ENCODE results near the gene WASHC4.
"Not testable (repeated sequence)": the region's sequence is repeated elsewhere in the genome, so short reads cannot be mapped to it uniquely, and the experiment has no call there.

Gene WASHC4

DNA sequence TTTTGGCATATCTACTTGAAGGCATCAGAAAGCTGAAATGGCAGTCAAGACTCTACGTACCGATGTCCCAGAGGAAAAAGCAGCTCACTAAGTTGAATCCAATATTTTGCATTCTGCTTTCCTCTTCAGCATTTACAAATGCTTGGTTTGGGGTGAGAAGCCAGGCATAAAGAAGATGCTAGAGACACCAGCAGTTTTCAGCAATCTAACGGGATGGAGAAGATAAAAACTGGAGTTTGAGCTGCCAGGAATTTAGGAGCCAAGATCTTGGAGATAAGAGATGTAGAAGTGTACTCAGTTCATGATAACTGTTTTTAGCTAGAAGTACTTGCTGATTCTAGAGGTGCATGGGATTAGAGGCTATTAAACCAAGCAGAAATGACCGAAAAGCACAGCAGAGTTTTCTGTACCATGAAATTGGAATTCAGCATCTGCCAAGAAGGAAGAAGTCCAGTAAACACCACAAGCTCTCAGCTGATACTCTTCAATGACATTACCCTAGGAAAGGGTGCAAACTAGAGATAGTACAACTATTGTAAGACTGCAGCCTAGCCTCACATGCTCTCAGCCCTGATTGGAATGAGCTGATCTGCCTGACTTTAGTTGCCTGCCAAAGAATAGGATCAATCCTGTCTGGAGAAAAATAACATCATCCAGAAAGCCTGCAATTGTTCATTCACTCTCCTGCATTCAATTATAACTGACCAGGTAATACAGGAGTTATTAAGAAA, 15.9 kb upstream of the WASHC4 start:
- DNase-seq = no peak

DNA sequence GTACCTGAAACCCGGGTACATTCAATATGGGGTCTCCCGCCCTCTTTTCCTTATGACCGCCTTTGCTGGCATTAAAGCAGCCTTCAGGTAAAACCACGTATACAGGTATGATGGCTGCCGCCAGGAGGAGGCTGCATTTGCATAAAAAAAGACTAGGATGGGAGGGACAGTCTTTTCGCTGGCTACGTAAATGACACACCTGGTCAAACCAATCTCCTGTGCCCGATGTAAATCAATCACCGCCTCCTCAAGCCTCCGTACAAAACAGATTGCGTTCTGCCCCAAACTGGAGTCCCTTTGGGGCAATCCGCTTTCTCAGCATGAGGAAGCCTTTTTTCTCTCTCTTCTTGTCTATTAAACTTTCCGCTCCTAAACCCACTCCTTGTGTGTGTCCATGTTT, 15.2 kb upstream of the WASHC4 start:
- DNase-seq = no peak

DNA sequence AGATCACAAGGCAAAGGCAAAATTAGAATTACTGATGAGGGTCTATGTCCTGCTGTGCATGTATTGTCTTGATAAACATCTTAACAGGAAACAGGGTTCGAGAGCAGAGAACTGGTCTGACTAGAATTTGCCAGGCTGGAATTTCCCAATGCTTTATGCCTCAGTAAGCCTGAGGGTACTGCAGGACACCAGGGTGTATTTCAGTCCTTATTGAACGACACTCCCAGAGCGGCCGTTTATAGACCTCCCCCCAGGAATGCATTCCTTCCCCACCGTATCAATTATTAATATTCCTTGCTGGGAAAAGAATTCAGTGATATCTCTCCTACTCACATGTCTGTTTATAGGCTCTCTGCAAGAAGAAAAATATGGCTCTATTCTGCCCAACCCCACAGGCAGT, 12.2 kb upstream of the WASHC4 start:
- DNase-seq = not testable (repeated sequence)

DNA sequence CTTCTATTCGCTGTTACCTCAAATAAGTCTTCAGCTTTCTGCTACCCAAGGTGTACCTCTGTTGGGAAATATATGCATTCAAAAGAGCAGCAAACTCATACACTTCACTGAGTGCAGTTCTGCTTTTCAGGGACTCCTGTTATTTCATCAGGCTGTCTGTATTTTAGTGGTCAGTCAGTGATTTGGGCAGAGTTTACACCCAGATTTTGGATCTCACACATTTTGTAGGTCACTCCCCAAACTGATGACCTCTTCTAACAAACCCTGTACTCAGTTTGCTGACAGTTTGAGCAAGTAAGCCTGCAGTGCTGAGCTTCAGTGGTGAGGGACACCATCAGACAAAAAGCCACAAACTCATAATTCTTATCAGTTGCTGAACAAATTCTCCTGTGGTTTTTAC, 8.2 kb upstream of the WASHC4 start:
- DNase-seq = no peak

DNA sequence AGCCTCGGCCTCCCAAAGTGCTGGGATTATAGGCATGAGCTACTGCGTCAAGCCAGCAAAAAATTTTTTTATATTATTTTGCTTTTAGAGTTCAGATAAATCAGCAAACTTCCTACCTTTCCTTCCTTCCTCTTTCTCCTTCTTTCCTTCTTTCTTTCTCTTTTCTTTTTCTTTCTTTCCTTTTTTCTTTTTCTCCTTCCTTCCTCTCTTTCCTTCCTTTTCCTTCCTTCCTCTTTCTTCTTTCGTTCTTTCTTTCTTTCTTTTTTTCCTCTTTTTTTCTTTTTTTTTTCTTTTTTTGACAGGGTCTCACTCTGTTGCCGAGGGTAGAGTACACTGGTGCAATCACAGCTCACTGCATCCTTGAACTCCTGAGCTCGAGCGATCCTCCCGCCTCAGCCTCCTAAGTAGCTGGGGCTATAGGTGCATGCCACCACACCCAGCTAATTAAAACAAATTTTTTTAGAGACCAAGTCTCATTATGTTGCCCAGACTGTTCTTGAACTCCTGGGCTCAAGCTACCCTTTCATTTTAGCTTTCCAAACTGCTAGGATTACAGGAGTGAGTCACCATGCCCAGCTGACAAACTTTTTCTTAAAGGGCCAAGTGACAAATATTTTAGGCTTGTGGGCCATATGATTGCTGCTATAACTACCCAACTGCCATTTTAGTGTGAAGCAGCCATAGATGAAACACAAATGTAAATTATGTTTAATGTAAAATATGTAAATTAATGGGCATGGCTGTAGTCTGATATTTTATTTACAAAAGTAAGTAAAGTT, 7.1 kb upstream of the WASHC4 start:
- no peak for DNase-seq

DNA sequence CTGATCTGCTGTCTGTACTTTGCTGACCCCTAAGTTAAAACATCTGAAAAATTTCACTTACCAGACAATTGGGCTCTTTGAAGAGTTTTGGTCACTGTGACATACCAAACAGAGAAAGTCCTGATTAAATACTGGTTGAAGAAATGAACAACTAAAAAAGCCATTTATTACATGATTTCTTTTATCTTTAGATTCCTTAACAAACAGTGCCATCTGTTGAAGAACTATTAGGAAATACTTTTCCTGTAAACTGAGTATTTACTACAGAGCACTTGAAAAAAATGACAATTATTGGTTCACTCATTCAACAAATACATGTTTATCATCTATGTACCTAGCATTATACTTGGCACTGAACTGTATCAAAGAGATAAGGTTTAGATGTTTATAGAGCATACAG, 6.5 kb upstream of the WASHC4 start:
- no peak for DNase-seq

DNA sequence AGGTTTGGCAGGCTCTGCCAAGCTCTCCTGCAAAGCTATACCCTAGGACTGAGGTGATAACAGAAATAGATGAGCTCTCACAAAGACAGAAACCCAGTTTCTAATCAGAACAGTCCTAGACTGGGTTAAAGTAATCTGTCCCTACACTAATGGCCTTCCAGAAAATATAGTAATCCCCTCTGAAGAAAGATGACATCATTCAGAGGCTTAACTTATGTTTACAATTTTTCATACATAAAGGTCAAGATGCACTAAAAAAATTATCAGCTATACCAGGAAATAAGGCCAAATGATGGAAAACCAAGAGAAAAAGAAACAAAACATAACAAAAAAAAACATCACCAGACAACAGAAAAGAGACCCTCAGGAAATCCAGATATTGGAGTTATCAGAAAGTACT, 4.9 kb upstream of the WASHC4 start:
- no peak for DNase-seq

DNA sequence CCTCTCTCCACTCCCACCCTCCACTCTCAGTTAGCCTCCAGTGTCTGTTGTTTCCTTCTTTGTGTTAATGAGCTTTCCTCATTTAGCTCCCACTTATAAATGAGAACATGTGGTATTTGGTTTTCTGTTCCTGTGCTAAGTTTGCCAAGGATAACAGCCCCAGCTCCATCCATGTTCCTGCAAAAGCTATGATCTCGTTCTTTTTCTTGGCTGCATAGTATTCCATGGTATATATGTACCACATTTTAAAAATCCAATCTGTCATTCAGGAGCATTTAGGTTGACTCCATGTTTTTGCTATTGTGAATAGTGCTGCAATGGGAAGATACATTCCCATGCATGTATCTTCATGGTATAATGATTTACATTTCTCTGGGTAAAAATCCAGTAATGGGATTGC, 2.8 kb upstream of the WASHC4 start:
- DNase-seq = no peak

DNA sequence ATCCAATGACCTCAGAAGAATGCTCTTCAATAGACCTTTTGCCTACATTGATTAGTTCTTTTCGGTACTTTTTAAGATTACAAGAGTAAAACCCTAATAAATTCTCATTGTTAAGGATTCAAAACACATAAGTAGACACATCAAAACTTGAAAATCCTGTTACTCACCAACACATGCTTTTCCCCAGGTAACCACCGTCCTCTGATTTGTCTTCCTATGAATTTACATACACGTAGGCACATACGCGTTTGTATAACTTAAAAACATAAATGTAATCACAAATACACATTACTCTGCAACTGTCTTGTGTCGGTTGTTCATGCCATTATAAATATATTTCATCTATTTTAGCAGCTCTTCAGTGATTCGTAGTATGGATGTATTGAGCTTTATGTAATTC, 910 bp upstream of the WASHC4 start:
- DNase-seq = no peak

DNA sequence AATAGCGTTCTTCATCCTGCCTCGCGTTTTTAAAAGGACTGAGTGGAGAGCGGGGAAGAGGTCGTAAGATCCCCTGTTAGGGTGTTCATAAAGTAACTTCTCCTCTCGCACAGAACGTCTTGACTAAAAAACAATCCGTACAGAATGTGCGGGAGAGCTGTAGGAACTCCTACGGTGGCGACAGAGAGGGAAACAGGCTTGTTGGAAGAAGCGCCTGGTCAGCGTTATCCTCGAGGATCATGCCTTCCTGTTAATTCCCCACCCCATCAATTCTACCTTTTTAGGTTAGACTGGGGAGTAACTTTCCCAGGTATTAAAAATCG, 399 bp upstream of the WASHC4 start:
- DNase-seq = no peak

DNA sequence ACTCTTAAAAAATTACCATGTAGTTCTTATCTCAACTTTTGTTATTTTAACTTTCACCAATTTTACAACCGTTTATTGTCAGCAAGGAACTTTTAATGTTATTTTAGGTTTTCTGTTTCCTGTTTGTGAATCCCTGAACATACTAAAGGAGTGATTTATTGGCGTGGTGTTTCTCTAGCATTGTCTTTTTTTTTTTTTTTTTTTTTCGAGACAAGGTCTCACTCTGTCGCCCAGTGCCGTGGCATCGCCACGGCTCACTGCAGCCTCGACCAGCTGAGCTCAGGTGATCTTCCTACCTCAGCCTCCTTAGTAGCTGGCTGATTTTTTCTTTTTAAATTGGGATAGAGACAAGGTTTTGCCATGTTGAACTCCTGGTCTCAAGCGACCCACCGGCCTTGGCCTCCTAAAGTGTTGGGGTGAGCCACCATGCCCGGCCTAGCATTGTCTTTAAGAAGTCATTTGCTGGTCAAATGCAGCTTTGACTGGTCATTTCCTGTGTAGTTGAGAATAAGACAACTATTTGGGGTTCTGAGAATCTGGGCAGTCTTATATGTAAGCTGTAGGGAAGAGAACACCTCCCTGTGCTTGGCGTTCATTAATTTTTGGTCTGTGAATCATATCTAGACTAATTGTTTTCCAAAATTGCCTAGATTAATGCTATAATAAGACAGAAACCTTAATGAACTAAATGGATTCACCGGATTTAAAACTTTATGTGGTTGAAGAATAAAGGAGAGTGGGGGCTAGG, 2.1 kb downstream of the WASHC4 start:
- no peak for DNase-seq

DNA sequence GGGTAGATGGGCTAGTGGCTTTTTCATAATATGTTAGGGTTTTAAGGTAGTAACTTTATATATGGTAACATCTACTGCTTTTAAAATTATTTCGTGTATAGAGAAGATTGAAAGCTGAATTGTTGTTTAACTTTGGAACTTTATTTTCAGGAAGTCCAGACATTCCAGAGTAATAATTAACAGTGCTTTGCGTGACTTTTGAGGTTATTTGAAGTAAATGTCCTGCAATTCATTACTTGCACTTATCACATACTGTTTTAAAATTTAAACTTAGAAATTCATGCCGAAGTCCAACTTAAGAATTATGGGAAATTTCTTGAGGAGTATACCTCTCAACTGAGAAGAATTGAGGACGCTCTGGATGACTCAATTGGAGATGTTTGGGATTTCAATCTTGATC, 3.3 kb downstream of the WASHC4 start:
- no peak for DNase-seq

DNA sequence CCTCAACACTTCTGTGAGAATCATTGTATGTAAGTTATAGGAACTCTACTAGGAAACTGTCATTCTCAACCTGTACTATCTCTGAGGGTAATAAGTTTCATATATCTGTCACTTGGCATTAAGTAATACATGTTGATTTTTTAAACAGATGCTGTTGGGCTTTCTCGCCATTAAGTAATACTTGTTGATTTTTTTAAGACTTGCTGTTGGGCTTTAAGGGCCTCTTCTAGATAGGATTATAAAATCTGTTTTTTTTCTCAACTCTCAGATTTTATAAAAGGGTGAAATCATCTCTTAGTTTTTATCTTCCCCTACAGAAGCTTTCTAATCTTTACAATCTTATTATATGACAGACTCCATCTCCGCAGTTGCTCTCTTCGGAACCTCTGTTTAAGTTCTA, 5.6 kb downstream of the WASHC4 start:
- no peak for DNase-seq

DNA sequence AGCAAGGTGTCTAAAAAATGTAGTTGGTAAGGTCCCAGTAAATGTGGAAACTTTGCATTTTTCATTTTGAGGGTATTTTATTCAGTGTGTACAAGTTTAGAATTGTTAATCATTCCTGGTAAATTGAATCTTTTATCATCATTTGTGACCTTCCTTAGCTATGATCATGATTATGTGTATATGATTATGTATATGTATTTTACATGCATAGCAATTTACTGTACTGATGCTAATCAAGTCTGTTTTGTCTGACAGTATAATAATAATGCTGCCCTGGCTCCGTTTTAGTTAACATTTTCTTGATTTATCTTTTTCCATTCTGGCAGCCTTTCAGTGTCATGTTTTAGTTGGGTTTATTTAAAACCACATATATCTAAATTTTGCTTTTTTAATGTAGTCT, 9.4 kb downstream of the WASHC4 start:
- no peak for DNase-seq

DNA sequence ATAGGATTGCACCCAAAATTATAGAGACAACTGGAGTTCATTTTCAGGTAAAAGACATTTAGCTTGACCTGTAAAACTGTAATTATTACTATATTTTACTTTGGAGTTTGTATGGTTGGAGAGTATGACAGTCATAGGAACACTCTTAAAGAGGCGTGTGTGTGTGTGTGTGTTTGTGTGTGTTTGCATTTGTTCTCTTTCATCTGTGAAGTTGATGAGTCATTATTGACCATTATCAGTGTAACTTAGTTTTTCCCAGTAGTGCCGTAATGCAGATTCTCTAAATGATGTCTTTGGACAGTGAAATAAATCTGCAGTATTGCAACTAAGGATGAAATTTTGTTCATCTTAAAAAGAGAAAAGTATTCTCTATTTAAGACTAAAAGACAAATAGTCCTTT, 13.0 kb downstream of the WASHC4 start:
- no peak for DNase-seq

DNA sequence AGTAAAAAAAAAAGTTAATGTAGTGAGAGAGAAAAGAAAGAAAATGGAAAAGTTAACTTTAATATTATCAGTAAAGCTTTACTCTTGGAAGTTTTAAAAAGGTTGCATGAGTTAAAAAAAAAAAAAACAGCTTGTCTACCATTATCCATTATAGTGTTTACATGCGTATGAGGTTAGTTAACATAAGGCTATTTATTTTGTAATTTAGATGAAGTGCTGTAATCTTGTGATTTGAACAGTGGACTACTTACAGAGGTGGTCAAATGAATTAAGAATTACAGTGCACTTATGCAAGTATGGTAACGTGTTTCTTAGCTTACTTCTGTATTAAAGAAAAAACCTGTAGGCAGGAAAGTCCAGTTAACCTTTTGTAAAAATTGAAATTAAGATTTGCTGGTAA, 30.7 kb downstream of the WASHC4 start:
- DNase-seq = no peak

DNA sequence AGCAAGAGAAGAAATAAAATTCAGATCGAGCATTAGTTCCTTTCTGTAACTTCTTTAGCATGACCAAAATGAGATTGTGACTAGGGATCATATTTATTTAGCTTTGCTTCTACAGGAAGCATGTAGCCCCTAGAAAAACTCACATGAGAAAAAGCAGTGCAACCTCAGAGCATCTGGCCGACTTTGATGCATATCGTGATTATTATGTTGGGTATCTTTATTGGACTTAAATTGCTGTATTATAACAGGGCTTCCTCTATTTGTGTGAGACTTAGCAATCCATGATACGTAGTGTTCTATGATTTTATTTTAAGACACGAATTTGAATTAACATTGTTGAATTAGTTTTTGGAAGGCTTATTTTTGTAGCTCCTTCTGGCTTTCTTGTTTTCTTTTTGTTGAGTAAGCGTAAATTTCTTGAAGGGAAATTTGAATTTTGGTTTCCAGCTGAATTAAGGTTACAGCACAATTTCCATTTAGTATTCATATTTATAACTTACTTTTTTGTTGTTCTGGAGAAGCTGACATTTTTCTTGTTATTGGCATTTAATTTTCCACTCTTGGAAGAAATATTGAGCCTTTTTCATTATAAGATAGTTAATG, 33.9 kb downstream of the WASHC4 start:
- no peak for DNase-seq

DNA sequence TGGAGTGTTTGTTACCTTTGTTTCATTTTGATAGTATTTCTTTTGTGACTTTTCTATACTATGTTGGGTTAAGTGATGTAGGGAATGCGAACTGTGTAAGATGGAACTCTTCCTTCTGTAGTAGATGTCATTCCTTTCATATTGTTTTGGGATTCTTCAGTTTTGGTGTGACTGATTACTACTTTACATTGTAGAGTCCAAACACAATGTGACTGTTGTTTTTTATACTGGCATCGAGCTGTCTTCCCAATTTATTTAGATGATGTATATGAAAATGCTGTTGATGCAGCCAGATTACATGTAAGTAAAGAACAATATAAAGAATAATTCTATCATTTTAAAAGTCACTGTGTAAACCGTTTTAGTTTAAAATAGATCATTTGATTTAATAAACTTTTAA, 34.7 kb downstream of the WASHC4 start:
- no peak for DNase-seq

DNA sequence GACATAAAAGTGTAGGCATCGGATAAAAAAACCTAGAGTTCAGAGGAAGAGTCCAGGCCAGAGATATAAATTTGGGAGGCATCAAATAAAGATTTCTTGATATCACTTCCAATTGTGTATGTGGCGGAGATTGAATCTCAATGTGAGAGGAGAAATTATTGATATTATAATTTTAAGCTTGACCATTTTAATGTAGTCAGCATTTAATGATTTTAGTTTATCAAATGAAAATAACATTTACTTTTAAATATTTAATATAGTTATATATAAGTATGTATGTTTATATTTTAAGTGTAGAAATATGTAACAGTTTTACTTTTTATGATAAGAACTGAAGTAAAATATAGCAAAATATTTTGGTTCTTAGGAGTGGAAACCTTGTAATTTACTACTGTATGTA, 48.7 kb downstream of the WASHC4 start:
- no peak for DNase-seq

DNA sequence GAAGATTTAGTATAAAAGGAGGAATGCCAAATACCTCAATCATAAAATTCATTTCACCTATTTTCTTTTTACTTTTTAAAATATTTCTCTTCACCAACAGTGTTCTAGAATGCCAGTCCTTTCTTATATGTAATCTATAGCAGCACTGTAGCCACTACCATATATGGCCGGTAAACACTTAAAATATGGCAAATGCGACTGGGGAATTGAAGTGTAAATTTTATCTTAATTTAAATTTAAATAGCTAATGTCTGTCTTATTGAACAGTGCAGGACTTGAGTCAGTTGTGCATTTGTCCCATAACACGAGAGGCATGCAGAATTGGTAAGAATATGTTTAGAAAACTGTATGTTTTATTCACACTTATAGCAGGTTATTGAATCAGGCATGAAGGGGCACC, 50.1 kb downstream of the WASHC4 start:
- no peak for DNase-seq

DNA sequence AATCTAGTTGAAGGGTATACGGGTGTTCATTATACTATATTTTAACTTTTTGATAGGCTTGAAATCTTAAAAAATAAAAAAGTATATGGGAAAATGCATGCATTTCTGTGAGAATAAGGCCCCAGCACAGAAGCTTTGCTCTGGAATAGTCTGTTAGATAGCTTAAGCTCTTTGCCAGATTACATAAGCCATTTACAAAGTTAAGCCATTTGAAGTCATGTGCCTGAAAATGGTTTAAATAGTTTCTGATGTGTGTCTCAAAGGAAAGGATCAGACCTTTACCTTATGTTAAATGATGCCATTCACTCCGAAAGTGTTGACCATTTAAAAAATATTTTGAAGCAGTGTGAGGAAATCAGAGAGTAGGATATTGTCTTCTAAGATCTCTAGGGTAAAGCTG, 51.3 kb downstream of the WASHC4 start:
- no peak for DNase-seq

DNA sequence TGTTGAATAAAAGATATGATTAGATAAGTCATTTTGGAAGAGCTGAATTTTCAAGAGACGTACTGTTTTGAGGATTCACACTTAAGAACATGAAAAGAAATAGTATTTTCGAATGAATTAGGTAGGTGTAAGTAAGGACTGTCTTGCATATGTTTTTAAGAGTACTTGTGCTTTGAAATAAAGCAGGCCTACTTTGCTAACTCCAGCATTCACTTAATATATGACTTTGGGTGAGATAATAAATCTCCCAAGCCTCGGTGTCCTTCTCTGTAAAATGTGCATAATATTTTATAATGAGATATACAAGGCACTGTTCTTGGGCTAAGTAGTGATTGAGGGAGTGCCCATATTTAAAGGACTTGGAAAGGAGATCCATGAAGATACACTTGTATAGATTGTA, 54.6 kb downstream of the WASHC4 start:
- DNase-seq = no peak

DNA sequence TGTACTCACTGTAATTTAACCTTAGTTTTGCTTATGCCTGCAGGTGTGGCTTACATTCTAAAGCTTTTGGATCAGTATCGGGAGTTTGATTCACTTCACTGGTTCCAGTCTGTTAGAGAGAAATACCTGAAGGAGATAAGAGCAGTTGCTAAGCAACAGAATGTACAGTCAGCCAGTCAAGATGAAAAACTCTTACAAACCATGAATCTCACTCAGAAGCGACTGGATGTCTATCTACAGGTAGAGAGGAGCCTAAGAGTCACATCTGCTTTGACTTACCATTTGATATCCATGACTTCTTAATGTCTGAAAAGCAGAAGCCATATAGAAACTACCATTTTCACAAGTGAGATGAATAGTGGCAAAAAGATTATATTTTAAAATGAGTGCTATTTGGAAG, 56.5 kb downstream of the WASHC4 start:
- no peak for DNase-seq

DNA sequence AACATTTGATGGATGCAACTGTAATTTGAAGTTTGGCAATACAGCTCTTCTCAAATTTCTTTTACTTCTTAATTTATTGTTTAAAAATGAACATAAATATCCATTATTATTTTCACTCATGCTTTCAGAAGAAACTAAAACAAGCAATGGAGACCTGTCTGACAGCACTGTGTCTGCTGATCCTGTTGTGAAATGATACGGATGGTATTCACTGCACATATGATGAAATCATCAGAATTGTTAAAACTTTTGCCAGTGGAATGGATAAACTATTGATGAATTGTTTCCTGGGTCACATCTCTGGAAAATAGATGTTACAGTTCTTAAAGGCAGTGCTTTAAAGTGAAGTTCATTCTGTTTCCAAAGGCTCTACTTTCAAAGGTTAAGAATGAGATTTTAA, 59.2 kb downstream of the WASHC4 start:
- DNase-seq = no peak

All from CD4-positive, alpha-beta T cell treated with Interleukin-17A for 4 hours (primary cell).